ENCODE data around the gene SSNA1. TPM values are rescaled to one million over a fixed set of nuclear protein-coding genes. Genes with fewer than 3 reads are reported as not detected.

The SSNA1 gene
- total and polyA plus RNA-seq, 9 of the 15 experiments (the other 6 are each of a cell fraction or from before 2014, with no cell fraction given): 1.9 to 130 (median 57.1) TPM

DNA sequence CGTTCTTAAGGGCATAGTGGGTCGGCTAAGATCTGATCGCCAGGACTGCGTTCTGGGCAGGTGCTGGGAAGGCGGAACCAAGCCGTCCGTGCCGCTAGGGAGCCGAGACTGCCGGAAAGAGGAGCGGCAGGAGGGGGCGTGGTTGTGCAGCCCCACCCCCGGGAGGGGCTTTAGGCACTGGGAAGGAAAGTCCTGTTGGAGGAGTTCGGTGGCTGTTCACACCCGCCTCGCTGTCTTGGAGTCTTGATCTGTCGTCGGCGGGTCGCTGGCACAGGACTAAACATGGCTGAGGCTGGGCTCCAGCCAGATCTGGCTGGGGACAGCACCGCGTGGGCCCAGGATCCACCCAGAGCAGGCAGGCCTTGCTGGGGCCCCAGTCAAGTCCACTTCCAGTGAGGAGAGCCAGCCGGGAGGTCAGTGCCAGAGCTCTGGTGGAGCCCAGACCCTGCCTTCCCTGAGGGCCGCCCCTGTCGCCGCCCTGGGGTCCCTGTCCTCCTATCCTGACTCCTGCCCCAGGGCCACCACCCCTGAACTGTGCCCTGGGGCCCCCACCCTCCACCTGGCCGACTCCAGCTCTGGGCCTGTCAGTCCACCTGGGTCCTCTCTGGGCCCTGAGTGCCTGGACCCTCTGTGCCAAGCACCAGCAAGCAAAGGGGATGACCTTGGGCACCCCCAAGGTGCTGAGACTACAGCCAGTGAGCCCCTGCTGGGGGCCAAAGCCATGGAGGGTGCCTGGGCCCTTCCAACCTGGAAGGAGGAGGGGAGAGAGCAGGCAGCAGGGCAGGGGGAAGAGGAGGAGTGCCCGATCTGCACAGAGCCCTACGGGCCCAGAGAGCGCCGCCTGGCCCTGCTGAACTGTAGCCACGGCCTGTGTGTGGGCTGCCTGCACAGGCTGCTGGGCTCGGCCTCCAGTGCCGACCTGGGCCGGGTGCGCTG lies 29.1 kb downstream of the SSNA1 start (continued):
- TF ChIP-seq, protein P1, sequence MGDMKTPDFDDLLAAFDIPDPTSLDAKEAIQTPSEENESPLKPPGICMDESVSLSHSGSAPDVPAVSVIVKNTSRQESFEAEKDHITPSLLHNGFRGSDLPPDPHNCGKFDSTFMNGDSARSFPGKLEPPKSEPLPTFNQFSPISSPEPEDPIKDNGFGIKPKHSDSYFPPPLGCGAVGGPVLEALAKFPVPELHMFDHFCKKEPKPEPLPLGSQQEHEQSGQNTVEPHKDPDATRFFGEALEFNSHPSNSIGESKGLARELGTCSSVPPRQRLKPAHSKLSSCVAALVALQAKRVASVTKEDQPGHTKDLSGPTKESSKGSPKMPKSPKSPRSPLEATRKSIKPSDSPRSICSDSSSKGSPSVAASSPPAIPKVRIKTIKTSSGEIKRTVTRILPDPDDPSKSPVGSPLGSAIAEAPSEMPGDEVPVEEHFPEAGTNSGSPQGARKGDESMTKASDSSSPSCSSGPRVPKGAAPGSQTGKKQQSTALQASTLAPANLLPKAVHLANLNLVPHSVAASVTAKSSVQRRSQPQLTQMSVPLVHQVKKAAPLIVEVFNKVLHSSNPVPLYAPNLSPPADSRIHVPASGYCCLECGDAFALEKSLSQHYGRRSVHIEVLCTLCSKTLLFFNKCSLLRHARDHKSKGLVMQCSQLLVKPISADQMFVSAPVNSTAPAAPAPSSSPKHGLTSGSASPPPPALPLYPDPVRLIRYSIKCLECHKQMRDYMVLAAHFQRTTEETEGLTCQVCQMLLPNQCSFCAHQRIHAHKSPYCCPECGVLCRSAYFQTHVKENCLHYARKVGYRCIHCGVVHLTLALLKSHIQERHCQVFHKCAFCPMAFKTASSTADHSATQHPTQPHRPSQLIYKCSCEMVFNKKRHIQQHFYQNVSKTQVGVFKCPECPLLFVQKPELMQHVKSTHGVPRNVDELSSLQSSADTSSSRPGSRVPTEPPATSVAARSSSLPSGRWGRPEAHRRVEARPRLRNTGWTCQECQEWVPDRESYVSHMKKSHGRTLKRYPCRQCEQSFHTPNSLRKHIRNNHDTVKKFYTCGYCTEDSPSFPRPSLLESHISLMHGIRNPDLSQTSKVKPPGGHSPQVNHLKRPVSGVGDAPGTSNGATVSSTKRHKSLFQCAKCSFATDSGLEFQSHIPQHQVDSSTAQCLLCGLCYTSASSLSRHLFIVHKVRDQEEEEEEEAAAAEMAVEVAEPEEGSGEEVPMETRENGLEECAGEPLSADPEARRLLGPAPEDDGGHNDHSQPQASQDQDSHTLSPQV (IDR thresholded peaks at IDR 0.05): peak; percentile 82
- peak; percentile 27; the same call in 1 of the 2 replicates for TF ChIP-seq ZFX (CRISPR knock-in tag; IDR thresholded peaks at IDR 0.05)
- no peak for TF ChIP-seq MCM2 (IDR thresholded peaks at IDR 0.05; ENCODE audit: low read depth)
- TF ChIP-seq SMARCB1 (IDR thresholded peaks at IDR 0.05; ENCODE audit: insufficient read length, low read depth): no peak
- TF ChIP-seq TAF9B (IDR thresholded peaks at IDR 0.05; ENCODE audit: partially characterized antibody): peak; percentile 16
- TF ChIP-seq FOXK2 (conservative IDR thresholded peaks at IDR 0.05 in 1 of 2, IDR thresholded peaks at IDR 0.05 in 1 of 2; ENCODE audit: low read depth in 2 of 2): no peak
- no peak for TF ChIP-seq KAT2B (IDR thresholded peaks at IDR 0.05; ENCODE audit: low read depth, low read length)
- no peak for TF ChIP-seq KLF10 (CRISPR knock-in tag; IDR thresholded peaks at IDR 0.05)
- no peak for TF ChIP-seq PBX2 (CRISPR knock-in tag; IDR thresholded peaks at IDR 0.05; ENCODE audit: low read depth)
- no peak for TF ChIP-seq PBX2 (tag; conservative IDR thresholded peaks at IDR 0.05; ENCODE audit: low read depth)
- TF ChIP-seq KLF1 (tag; IDR thresholded peaks at IDR 0.05): no peak
- no peak for TF ChIP-seq ZNF395 (CRISPR knock-in tag; IDR thresholded peaks at IDR 0.05)
- no peak for TF ChIP-seq TARDBP (IDR thresholded peaks at IDR 0.05)
- TF ChIP-seq SRSF9 (IDR thresholded peaks at IDR 0.05; ENCODE audit: borderline replicate concordance, low read depth, low read length): no peak
- no peak for TF ChIP-seq BRD4 (IDR thresholded peaks at IDR 0.05)
- no peak for TF ChIP-seq SFPQ (IDR thresholded peaks at IDR 0.05; ENCODE audit: low read depth, low read length)
